WTC11 (cell line): ENCODE data around the gene LPCAT3.

Experiments used
- ATF2 ChIP-seq: sonication (generic); formaldehyde crosslinking; IDR thresholded peaks from 2 replicates; pipeline ENCODE4 v1.8.1; 2022; ENCODE audit warnings: low read depth, missing genetic modification reagents, borderline replicate concordance
- ATF6 ChIP-seq: sonication (generic); formaldehyde crosslinking; IDR thresholded peaks from 2 replicates; pipeline ENCODE4 v1.8.1; 2023; ENCODE audit warnings: mild to moderate bottlenecking, missing genetic modification reagents
- CREB1 ChIP-seq: sonication (generic); formaldehyde crosslinking; IDR thresholded peaks from 2 replicates; pipeline ENCODE4 v1.8.0; 2023; ENCODE audit warnings: mild to moderate bottlenecking, missing genetic modification reagents
- GABPB1 ChIP-seq: sonication (generic); formaldehyde crosslinking; IDR thresholded peaks from 2 replicates; pipeline ENCODE4 v1.8.1; 2023; ENCODE audit warnings: mild to moderate bottlenecking, missing genetic modification reagents
- KAT7 ChIP-seq: sonication (generic); formaldehyde crosslinking; IDR thresholded peaks from 2 replicates; pipeline ENCODE4 v1.8.1; 2023; ENCODE audit warnings: missing genetic modification reagents, mild to moderate bottlenecking, borderline replicate concordance
- NFYB ChIP-seq: sonication (generic); formaldehyde crosslinking; conservative IDR thresholded peaks from 2 replicates; pipeline ENCODE4 v1.8.0; 2022; ENCODE audit warnings: low read depth, missing genetic modification reagents
- STAT6 ChIP-seq: sonication (generic); formaldehyde crosslinking; conservative IDR thresholded peaks from 2 replicates; pipeline ENCODE4 v1.8.1; 2023; ENCODE audit warnings: mild to moderate bottlenecking, low read depth, missing genetic modification reagents, moderate library complexity
- TEAD1 ChIP-seq: sonication (generic); formaldehyde crosslinking; IDR thresholded peaks from 2 replicates; pipeline ENCODE4 v1.8.0; 2022; ENCODE audit warnings: mild to moderate bottlenecking, missing genetic modification reagents
- USF2 ChIP-seq: sonication (generic); formaldehyde crosslinking; IDR thresholded peaks from 2 replicates; pipeline ENCODE4 v1.8.1; 2023; ENCODE audit warnings: mild to moderate bottlenecking, missing genetic modification reagents, moderate library complexity
- ZNF396 ChIP-seq: fragments of 250-450 bp; sonication (Bioruptor Pico); IDR thresholded peaks from 2 replicates; pipeline ENCODE4 v1.8.0; 2021; ENCODE audit warnings: mild to moderate bottlenecking, moderate library complexity, borderline replicate concordance
- TF ChIP-seq, protein P1 (sequence below): fragments of 200-600 bp; IDR thresholded peaks from 2 replicates; pipeline ENCODE4 v1.8.0; 2022; ENCODE audit warnings: antibody characterized with exemption
- TF ChIP-seq, protein P2 (sequence below): sonication (generic); formaldehyde crosslinking; IDR thresholded peaks from 2 replicates; pipeline ENCODE4 v1.8.0; 2022; ENCODE audit warnings: mild to moderate bottlenecking, missing genetic modification reagents

DNA sequence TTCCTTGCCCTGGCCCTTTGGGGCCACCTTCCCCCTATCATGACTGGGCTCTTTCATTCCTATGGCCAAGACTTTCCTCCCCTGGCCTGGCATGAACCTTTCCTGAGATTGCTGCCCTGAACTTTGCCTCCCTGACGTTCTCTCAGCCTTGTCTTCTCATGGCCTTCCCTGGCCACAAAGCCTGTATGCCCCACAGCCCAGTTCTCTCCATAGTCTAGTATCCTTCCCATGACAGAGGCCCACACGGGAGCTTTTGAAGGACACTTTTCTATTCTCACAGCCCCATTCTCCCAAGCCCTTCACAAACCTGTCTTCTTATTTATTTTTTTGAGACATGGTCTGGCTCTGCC, 79.1 kb downstream of the LPCAT3 start:
- no peak for TF ChIP-seq ZNF396
- TF ChIP-seq, protein P1, sequence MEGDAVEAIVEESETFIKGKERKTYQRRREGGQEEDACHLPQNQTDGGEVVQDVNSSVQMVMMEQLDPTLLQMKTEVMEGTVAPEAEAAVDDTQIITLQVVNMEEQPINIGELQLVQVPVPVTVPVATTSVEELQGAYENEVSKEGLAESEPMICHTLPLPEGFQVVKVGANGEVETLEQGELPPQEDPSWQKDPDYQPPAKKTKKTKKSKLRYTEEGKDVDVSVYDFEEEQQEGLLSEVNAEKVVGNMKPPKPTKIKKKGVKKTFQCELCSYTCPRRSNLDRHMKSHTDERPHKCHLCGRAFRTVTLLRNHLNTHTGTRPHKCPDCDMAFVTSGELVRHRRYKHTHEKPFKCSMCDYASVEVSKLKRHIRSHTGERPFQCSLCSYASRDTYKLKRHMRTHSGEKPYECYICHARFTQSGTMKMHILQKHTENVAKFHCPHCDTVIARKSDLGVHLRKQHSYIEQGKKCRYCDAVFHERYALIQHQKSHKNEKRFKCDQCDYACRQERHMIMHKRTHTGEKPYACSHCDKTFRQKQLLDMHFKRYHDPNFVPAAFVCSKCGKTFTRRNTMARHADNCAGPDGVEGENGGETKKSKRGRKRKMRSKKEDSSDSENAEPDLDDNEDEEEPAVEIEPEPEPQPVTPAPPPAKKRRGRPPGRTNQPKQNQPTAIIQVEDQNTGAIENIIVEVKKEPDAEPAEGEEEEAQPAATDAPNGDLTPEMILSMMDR, result no peak
- no peak for TF ChIP-seq ATF6 (CRISPR knock-in tag)
- no peak for TF ChIP-seq ATF2 (CRISPR knock-in tag)
- no peak for TF ChIP-seq STAT6 (CRISPR knock-in tag)
- TF ChIP-seq KAT7 (CRISPR knock-in tag), result no peak
- no peak for TF ChIP-seq USF2 (CRISPR knock-in tag)
- TF ChIP-seq GABPB1 (CRISPR knock-in tag), result no peak
- TF ChIP-seq TEAD1, result no peak
- no peak for TF ChIP-seq CREB1 (CRISPR knock-in tag)
- TF ChIP-seq, protein P2, sequence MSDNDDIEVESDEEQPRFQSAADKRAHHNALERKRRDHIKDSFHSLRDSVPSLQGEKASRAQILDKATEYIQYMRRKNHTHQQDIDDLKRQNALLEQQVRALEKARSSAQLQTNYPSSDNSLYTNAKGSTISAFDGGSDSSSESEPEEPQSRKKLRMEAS, result no peak
- no peak for TF ChIP-seq NFYB (CRISPR knock-in tag)
